ENCODE results near the gene STX19.
"Not testable (repeated sequence)": the region's sequence is repeated elsewhere in the genome, so short reads cannot be mapped to it uniquely, and the experiment has no call there.

Gene STX19

DNA sequence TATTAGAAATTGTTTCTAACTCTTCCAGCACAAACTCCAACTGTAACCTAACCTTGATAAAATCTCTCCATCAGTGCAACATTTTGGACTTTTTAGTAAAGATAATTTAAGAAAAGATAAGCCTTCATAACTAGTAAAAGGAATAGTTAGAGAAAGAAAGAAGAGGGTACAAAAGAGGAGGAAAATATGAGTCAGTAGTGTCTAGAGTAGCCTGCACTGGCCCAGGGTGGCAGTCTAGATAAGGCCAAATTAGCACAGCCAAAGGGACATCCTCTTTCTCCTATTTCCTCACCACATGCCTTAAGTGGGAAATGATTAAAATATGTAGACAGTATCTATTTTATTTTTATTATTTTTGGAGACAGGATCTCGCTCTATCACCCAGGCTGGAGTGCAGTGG, 58.4 kb downstream of the STX19 start:
- no peak for DNase-seq

DNA sequence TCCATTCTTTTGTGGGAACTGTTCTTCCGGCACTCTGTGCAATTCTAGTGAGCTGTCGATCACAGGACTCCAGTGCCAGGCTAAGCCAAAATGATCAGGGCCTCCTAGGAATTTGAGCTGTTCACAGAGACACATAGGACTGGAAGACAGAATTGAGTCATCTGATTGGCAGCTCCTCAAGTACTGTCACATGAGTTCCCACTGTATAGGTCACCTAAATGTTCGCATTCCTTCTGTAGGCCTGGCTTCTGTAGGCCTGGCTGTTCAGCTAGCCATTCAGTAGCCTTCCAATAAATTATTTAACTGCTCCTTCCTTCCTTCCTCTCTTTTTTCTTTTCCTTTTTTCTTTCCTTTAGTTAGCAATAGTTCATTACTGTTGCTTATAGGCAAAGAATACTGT, 59.0 kb downstream of the STX19 start:
- DNase-seq, result no peak

DNA sequence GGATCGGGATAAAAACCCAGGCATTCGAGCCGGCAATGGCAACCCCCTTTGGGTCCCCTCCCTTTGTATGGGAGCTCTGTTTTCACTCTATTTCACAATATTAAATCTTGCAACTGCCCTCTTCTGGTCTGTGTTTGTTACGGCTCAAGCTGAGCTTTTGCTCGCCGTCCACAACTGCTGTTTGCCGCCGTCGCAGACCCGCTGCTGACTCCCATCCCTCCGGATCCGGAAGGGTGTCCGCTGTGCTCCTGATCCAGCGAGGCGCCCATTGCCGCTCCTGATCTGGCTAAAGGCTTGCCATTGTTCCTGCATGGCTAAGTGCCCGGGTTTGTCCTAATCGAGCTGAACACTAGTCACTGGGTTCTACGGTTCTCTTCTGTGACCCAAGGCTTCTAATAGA, 63.3 kb downstream of the STX19 start:
- not testable (repeated sequence) for DNase-seq

All from MV-4-11 (cell line).